GM13976 (cell line): Measurements from ENCODE around the gene BEND6.

Experiments used
- DNase-seq: peaks from one replicate; pipeline ENCODE4 v3.0.0; 2012; ENCODE audit warnings: low spot score
- CTCF ChIP-seq: IDR thresholded peaks from 2 replicates; pipeline ENCODE4 v1.5.1; 2012; ENCODE audit warnings: borderline replicate concordance, mild to moderate bottlenecking; ENCODE audit not compliant: insufficient read depth; ENCODE audit errors: extremely low read depth, missing control alignments, control extremely low read depth
- in situ Hi-C: fragments of 300-500 bp; cut with MboI; formaldehyde crosslinking; loops from one replicate; pipeline ENCODE4 v1.12.0; 2022; ENCODE audit warnings: low sequenced_read_pairs, mixed read lengths, inconsistent platforms; ENCODE audit not compliant: unreplicated experiment

The BEND6 gene

GRCh38 chr6:56914798-56915658, 39.9 kb upstream of the BEND6 start:
- no peak for DNase-seq
- no peak for TF ChIP-seq CTCF
- in situ Hi-C loops, result loop anchor here (25.0 kb wide), 1 partner anchor 97 kb away; no protein-coding TSS in a partner anchor

DNA sequence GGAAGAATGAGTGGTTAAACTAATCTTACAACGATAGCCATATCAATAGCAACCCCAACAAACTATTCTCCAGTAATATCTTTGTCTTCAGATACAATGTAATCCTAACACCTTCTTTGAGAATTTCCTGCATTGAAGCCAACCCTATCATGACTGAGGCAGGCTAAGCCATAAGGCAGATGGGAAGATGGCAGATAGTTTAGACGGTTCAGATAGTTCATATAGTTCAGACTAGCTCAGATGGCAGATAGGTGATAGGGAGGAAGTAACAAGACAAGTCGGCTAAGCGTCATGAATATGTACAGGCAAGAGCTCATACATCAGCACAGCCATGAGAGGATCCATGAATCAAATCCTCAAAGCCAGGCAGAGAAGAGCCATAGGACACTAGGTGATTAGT, 39.1 kb upstream of the BEND6 start:
- no peak for DNase-seq
- in situ Hi-C loops, result loop anchor here (25.0 kb wide), 1 partner anchor 96 kb away; no protein-coding TSS in a partner anchor
- TF ChIP-seq CTCF, result no peak

DNA sequence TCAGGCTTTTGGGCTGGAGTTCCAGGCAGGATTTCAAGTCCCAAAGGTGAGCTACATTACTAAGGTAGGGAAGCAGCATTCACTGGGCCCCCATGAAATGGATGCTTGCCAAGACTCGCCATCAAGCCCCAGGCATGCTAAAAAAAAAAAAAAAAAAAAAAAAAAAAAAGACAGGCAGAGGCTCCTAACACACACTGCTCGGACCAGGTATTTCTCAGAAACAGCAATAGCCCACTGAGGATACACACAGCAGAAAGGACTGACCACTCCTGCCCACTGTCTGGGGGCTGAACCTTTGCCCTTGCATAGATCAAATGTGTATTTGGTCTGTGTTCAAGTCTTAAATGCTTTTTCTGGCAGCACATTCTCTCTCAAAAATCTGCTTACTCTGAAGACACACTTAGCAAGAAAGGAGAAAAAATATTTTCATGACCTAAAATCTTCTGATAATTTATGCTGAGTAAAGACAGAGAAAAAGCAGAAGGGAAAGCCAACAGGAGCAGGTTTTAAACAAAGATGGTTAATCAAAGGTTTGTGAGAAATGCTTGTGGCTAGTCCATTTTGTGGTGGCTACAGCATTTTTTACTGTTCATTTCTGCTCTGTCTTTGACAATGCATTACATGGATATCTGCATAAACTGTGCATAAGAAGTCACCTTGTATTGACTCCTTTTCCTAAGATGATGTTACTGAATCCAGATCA, 37.9 kb upstream of the BEND6 start:
- DNase-seq, result peak; percentile 17
- no peak for TF ChIP-seq CTCF
- in situ Hi-C loops, result loop anchor here (25.0 kb wide), 1 partner anchor 95 kb away; no protein-coding TSS in a partner anchor

DNA sequence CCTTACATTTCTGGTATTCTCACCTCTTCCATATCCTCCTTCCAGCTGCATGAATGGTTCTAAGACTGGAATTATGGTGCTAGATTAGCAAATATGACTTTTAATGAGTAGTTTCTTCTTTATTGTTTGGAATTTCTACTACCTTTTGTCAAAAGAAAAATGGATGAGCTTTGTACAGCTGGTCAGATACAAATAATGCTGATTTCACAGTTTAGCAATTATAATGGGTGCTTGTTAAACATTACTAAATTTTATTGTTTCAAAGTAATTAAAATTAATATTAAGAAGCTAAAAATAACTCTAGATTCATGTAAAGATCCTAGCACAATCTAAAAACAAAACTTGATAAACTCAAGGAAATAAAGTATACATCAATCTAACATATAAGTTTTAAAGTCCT, 32.3 kb upstream of the BEND6 start:
- no peak for DNase-seq
- TF ChIP-seq CTCF, result no peak
- in situ Hi-C loops, result loop anchor here (25.0 kb wide), 1 partner anchor 90 kb away; no protein-coding TSS in a partner anchor

- TF ChIP-seq CTCF, result no peak
- in situ Hi-C loops, result loop anchor here (25.0 kb wide), 1 partner anchor 89 kb away; no protein-coding TSS in a partner anchor
- no peak for DNase-seq
These were observed 31.3 kb upstream of the BEND6 start for GRCh38 chr6:56923565-56923964.

DNA sequence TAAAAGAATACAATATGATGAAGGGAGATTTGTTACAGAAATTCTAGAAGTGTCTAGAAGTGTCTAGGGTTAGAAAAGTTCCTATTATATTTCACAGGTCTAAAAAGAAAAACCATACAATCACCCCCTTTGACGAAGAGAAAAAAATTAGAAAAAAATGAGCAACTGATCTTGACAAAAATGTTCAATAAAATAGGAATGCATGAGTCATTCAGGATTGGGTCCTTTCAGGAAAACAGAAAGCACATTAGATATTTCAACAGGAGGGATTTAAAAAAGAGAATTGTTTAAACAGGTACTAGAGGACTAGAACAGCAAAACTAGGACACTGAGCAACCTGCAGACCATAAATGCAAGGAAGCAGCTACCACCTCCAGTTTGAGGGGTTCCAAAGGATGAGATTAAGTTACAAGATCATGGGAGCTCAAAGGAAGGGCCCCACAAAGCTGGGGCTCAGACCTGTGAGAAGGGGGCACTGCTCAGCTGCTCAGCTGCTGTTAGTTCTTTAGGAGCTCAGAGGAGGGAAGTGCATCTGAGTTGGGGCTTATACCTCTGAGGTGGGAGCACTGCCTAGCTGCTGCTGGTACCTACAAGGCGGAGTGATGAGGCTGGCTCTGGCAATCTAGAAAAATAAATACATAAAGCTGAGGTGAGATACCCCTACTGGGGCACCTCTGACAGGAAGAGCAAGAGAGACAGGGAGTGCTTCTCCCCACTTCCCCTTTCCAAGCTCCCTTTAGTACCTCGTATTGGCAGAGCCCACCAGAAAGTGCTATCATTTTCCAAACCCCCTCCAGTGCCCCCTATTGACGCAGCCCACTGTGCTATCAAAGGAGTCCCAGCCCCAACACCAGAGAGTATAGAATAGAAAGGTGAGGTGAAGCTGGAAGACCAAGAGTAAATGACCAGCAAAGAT, 27.1 kb upstream of the BEND6 start:
- no peak for TF ChIP-seq CTCF
- in situ Hi-C loops, result no loop called here
- no peak for DNase-seq
